NCI-H1105 treated with DMSO at 0.1 percent for 48 hours (cell line): Measurements from ENCODE around the gene BAG3.
"Not testable (repeated sequence)": the region's sequence is repeated elsewhere in the genome, so short reads cannot be mapped to it uniquely, and the experiment has no call there.

Experiments
- DNase-seq: peaks from one replicate; lab custom pipeline; 2025; lab: John Stamatoyannopoulos, UW

BAG3 gene

DNA sequence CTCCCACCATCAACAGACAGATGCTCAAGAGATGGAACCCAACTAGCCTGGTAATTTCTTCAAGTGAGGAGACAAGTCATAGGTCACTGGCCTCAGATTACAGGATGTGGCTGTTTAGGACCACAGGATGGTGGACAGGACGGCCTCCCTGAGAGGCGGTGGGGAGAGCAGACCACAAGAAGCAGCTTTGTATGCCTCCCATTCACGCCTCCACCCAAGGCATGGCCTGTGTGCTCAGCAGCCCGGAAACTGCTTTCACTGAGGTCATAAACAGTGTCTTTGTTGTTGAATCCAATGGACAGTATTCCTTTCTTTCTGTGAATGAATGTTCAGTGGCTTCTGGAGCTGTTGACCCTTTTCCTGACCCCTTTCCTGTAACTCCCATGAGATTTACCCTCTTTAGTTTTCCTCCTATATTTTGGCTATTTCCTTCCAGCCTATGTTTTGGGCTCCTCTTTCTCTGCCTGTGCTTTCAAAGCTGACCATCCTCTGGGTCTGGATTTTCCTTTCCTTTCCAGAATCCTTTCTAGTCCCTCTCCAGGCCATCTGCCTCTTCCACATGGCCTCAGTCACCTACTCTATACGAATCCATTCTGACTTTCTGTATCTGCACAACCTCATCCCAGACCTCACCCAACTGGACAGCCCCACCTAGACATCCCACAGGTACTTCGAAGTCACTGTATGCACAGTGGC, 42.2 kb downstream of the BAG3 start:
- DNase-seq, result no peak

DNA sequence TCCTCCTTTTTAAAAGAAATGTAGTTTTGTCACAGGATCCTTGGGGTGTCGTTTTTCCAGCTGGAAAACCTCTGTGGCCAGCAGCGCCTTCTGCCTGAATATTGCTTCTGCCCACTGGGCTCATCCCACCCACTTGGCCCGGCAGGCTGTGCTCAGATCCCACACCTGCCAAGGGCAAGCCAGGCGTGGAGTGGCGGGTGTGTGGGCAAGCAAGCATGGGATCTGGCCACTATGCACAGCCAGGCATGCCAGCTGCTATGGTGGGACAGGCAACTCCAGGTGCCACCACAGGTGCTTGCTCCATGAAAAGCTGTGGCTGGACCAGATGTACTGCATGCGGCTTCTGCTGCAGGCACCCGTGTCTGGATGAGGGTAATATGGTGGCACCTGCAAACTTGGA, 43.4 kb downstream of the BAG3 start:
- no peak for DNase-seq

DNA sequence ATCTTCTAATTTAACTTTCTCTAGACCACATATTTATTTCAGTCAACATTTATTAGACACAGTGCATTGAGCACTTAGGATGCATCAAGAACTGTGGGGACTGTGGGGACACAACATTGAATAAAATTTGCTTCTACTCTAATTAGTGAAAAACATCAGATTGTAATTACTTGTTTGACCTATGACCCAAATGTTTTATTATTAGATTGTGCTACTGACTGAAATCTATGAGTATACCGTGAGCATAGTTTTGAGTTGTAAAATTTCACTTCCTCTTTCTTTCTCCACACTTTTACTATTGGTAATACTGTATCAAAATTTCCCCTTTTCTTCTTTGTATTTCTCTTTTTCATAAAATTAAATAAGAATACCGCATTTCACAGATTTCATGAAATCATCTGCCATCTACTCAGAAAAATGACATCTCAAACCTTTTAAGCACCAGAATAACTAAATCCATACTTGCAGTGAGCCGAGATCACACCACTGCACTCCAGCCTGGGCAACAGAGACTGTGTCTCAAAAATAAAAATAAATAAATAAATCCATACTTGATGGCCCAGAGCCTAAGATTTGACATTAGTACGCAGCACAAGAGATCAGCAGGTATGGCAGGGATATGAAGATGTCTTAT, 49.3 kb downstream of the BAG3 start:
- DNase-seq, result no peak

DNA sequence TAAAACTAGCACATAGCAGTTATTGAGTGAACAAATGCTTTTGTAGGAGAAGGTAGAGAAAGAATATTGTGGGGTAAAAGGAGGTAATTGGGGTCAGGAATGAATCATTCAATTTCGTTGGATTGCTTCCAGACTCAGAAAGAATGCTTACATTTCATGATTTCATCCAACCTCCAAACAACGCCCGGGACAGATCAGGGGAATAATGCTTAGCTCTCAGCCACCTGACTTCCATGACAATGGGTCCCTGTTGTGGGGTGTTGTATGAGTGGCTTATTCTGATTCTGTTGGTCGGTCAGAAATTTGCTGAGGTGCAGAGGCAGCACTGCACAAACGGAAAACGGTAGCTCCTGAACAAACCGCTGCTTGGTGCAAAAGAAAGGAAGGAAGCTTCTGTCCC, 50.7 kb downstream of the BAG3 start:
- no peak for DNase-seq

DNA sequence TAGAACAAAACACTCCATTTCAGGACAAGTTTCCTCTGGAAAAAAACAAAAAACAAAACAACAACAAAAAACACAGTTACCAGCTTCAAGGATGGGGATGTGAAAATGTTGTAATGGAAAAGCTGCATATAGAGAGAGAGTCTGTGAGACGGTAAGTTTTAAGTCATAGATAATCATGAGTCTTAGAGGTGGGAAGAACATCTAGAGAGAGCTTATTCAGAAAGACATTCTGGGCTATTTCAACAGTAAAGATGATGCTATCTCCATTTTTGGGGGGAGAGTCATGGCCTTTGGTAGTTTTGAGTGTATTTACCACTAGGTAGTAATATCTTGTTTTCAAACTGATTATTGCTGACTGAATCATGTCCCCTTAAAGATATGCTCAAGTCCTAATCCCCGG, 51.4 kb downstream of the BAG3 start:
- DNase-seq, result no peak

DNA sequence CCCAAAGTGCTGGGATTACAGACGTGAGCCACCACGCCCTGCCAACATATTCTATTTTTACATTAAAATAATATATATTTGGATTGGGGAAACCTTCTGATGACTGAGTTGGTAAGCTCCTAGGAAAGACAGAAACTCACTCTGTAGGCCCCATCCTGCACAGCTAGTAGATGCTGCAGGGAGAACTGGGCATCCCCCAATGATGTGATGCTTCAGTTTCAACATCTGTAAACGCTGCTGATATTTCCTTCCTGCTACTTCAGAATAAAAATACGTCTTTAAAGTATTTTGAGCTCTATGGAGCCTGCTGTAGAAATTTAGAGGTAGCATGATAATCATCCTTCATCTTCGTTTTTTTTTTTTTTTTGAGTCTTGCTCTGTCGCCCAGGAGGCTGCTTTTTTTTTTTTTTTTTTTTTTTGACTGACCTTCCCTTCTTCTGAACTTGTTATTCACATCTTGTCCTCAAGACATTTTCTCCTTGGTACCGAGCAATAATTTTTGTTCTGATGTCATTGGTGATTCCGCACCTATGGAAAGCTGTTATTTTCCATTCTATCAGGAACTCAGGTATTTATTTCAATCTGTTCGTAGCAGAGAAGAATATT, 52.8 kb downstream of the BAG3 start:
- no peak for DNase-seq

DNA sequence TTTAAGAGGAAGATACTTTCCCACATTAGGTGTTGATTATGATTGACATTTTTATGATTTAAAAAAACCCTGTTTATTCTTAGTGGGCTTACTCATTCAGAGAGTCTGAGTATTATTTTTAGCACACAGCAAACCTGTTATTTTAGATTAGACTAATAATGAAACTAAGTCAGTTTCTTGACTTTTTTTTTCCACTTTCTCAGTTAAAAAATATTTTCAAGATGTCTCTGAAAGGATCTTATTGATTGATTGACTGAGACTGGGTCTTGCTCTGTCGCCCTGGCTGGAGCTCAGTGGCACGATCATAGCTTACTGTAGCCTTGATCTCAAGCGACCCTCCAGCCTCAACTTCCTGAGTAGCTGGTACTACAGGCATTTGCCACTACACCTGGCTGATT, 54.3 kb downstream of the BAG3 start:
- DNase-seq, result no peak

DNA sequence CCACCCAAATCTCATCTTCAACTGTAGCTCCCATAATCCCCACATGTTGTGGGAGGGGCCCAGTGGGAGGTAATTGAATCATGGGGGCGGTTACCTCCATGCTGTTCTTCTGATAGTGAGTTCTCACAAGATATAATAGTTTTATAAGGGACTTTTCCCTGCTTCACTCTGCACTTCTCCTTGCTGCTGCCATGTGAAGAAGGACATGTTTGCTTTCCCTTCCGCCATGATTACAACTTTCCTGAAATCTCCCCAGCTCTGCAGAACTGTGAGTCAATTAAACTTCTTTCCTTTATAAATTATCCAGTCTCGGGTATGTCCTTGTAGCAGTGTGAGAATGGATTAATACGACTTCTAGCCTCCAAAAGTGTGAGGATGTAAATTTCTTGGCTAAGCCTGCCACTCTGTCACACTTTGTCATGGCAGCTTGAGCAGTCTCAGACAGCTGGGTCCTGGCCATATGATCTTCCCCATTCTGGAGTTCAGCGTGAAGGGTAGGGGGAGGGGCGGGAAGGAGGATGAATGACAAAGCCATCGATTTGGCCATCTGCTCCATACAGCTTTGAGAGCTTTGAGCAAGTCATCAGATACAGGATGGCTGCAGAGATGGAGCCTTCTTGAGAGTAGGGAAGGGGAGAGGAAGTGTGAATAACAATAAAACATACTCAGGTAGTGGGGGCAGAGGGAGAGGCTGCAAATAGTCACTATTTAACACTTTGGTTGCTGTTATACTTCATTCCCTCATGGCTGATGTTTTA, 55.5 kb downstream of the BAG3 start:
- no peak for DNase-seq

DNA sequence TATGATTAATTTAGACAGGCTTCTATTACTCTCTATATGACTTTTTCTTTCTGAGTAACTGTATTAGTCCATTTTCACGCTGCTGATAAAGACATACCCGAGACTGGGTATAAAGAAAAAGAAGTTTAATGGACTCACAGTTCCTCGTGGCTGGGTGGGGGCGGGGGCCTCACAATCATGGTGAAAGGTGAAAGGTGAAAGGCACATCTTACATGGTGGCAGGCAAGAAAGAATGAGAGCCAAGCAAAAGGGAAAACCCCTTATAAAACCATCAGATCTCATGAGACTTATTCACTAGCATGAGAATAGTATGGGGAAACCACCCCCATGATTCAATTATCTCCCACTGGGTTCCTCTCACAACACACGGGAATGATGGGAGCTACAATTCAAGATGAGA, 56.2 kb downstream of the BAG3 start:
- DNase-seq, result not testable (repeated sequence)

DNA sequence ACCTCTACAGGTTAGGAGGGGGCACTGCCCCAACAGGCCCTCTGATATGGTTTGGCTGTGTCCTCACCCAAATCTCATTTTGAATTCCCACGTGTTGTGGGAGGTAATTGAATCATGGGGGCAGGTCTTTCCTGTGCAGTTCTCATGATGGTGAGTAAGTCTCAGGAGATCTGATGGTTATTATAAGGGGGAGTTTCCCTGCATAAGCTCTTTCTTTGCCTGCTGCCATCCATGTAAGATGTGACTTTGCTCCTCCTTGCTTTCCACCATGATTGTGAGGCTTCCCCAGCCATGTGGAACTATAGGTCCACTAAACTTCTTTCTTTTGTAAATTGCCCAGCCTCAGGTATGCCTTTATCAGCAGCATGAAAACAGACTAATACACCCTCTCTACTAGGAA, 59.8 kb downstream of the BAG3 start:
- not testable (repeated sequence) for DNase-seq

DNA sequence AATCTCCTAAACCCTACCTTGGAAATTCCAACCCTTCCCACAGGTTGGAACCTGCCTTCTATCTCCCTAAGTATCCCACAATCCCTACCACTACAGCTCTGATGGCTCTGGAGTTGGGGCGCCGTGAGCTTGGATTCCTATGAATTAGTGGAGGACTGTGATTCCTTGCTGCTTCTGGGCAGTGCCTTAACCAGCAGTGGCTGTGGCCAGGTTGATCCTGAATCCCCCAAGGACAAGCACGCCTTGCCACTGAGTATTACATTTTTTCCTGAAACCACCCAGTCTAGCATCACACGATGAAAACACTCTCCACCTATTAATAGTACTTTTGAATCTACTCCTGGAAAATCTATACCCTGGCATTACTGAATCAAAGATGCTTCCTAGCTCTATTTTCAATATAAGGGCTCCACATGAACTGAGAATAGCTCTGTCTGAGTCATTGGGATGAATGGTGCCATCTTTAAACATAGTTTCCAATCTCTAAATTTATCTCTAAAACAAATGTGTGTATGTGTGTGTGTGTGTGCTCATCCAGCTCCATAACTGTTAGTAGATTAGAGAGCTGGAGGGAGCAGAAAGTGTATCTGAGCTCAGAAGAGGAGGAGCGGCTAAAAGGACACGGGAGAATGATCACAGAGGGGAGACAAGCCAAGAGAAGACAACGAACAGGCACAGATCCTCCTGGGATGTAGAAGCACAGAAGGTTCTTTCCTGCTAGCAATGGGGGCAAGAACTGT, 62.7 kb downstream of the BAG3 start:
- no peak for DNase-seq

DNA sequence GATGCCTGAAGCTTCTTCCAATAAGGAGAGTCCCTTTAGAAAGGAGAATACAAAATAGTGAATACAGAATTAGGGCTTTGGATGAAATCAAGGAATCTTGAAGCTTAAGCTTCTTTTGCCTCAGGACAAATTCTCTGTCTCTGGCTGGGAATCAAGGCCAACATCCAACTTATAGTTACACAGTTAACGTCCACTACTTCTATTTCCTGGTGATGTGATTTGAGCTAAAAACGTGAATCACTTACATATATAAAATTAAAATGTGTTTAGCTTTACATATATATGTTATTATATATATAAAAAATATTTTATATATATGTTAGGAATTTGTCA, 63.3 kb downstream of the BAG3 start:
- DNase-seq, result no peak

DNA sequence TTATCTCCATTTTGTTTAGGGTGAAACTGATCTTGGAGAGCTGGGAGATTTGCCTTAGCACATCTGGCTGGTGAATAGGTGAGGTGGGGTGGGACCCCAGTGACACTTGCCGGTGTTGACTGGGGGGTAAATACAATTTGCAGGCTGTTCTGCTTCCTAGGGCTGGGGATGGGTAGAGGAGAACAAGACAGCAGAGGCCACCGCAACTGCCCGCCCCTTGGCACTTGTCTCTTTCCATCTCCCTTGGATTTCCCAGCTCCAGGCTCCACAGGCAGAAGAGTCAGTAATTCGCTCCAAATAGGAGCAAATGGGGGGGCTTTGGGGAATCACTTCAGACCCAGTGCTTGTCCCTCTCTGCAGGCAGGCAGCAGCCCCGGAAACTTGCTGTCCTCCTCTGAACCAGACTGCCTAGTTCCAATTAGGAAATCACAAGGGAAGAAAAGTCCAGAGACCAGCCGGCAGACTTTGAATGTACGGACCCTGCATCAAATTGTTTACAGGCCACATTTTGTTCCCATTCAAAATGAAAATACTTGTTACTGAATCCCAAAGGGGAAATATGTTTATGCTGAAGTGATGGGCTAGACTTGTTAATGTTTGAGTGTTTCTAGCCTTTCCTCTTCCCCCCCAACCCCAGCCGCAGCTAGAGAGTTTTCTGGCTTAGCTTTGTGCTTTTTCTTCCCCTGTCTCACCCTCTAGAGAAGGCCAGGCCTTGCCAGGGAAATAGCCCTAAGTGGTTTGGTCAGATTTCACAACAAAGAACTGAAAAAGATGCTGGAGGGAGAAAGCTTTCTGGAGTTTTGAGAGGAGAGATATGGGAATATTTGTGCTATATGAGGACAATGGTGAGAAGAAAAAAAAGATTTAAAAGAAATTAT, 64.7 kb downstream of the BAG3 start:
- no peak for DNase-seq

DNA sequence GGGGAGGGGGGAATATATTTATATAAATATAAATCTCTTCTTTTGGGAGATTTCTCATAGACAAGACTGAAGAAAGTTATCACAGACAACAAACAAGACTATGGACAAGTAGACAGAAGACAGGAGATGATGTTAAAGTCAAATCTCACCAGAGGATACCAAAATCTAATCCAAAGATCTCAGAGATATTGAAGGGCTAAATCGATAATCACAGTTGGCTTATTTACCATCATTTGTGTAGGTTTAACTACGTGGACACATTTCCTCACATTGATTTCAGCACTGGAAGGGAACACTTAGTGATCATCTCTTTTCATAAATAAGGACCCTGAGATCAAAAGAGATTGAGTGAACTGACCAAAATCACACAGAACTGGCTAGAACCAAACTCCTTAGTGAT, 72.0 kb downstream of the BAG3 start:
- no peak for DNase-seq

DNA sequence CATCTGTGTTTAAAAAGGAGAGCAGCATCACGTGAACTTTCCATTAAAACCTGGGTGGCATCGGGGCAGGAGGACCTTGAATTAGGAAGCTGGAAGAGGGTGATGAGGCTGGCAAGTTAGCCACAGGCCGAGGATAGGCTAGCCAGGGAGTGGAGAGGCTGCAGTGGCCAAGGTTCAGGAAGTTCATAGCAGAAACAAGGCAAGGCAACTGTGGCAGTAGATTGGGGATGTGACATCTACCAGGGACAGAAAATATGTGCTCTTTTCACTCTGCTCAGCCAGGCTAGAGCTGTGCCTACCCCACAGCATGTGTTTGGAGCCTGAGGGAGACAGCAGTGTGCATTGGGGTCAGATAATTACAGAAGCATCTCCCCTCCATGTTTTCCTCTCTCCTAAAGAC, 72.4 kb downstream of the BAG3 start:
- DNase-seq, result no peak

DNA sequence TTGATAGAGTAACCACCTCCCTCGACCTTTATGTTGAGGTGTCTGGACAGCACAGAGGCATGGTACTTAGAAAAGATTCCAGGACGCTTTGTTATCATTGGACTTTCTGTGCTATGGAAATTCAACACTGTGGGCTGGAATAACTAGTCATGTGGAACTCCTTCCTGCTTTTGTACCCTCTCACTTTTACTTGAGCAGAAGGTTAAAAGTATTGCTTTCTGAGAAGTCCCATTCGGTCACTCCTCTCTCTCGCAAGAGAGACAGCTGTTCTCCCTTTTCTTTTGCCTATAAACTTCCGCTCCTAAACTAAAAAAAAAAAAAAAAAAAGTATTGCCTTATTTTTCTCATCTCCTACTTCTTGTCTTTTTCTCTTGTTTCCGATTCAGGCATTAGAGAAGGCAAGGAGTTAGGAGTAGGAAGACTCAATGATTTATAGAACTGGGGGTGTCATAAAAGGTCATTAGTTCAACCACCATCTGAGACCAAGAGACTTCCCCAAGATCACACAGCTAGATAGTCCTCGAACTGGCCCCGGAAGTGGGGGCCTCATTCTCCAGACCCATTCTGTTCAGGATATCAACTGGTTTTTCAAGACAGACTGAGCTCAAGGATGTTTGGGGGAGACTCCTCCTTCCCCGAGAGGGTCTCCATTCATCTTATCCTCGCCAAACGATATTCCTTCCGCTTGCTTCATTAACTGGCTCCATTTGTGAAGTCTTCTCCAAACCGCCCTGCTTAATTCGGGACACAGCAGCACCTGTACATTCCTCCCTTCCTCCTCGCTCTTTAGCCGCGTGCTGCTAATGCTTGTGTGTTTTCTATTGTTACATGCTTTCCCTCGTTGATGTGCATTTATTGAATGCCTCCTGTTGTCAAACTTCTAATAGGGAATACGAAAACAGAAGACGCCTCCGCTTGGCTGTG, 73.7 kb downstream of the BAG3 start:
- peak; percentile 10 for DNase-seq

DNA sequence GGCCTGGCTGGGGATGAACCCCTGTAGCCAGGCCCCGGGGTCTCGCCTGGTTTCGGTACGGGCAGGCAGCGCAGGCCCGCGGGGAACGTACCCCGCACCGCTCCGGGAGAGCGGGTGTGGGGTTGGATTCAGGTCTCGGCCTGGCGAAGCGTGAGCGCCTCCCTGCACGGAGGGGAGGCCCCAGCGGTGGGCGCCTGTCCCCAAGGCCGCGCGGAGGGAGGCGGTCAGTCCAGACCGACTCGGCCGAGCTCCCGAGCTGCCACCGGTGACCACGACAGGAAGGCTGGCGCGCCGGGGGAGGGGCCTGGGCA, 74.3 kb downstream of the BAG3 start:
- DNase-seq, result no peak

DNA sequence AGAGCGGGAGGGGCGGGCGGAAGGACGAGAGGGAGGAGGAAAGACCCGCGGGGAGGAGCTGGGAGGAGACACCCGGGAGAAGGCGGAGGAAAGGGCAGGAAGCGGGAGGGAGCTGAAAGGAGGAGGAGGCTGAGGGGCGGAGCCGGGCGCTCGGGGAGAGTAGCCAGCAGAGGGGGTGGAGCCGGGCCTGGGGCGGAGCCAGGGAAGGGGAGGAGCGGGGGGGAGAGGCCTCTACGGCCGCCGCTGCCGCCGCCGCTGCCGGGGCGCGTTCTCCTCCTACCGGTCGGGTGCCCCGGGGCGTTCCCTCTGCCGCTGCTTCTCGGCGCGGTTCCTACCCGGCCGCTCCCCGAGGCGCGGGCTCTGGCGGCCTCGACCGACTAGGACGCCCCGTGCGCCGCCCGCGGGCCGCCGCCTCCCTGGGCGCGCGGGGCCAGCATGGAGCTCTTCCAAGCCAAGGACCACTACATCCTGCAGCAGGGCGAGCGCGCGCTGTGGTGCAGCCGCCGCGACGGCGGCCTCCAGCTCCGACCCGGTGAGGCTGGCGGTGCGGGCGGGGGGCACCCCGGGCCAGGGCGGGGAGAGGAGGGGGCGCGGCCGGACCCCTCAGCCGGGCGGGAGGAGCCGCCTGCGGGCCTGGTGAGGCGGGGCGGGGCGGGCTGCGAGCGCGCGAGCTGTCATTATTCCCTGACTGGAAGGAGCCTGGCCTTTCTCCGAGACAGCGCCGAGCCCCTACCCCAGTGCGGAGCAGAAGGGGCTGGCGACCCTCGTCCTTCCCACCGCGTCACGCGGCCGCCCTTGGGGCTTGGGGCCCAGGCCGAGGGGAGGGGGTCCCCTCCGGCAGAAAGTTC, 74.9 kb downstream of the BAG3 start, which contains the start of gene INPP5F:
Gene INPP5F (plus strand): TSS at position 223 of the 848 bp plus-strand sequence. CDS start 213 bp downstream, at position 436.
- peak; percentile 90 for DNase-seq

DNA sequence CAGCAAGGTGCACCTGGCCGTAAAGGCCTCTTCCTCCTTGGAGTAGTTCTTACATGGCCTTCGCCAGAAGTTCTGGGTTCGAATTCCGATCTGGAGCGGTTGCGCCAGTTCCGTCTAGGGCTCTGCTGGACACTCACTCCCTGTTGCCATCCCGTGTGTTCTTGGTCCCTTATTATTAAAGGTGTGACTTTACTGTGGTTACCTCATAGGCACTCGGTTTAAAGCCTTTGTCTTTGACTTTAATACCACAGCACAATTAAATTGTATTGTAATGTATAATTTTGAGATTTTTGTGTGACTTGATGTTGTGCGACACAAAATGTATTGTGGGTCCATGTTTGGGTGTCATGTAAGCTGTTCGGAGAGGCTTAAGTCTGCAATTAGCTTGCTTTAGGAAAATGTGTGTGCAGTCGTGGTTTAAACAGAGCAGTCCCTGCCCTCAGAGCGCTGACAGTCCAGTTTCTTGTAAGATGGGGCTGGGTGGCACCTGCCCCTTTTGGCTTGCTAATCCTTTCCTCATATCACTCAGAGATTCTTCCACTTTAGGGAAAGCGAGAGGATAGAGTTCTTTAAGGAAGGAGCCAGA, 75.6 kb downstream of the BAG3 start:
- DNase-seq, result no peak
